Measurements from ENCODE around the gene PTPRN2. TPM values are rescaled to one million over a fixed set of nuclear protein-coding genes. Genes with fewer than 3 reads are reported as not detected.

Gene PTPRN2
- total RNA-seq, 1 experiment from 2014 or later = 2.9 TPM

DNA sequence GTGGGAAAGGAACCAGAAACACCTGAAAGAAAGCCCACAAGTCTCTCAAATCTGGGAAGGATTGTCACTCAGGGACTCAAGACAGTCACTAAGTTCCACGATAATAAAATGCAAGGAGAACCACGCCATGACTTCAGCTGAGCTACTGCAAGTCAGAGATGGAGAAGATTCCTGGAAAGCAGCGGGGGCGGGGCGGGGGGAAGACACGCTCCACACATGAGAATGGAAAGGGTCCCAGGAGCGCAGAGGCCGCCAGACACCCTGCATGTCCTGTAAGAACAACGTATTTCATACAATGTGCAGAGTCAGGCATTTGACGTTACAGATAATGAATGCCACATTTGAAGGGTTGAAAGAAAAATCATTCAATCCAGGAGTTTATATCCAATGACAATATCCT, 448.1 kb downstream of the PTPRN2 start:
- no peak for DNase-seq (ENCODE audit: extremely low read depth, low read depth)

DNA sequence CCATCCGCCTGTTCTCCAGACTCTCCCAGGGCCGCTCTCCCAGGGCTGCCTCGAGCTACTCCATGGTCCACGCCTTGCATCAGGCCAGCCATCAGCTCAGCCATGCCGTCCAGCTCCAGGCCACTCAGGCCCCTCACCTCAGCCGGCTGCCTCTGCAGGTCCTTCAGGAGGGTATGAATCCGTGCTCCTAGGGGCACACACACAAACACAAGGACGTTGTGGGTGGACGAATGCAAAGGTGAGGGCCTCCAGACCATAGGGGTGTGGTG, 449.4 kb downstream of the PTPRN2 start:
- no peak for DNase-seq (ENCODE audit: extremely low read depth, low read depth)

DNA sequence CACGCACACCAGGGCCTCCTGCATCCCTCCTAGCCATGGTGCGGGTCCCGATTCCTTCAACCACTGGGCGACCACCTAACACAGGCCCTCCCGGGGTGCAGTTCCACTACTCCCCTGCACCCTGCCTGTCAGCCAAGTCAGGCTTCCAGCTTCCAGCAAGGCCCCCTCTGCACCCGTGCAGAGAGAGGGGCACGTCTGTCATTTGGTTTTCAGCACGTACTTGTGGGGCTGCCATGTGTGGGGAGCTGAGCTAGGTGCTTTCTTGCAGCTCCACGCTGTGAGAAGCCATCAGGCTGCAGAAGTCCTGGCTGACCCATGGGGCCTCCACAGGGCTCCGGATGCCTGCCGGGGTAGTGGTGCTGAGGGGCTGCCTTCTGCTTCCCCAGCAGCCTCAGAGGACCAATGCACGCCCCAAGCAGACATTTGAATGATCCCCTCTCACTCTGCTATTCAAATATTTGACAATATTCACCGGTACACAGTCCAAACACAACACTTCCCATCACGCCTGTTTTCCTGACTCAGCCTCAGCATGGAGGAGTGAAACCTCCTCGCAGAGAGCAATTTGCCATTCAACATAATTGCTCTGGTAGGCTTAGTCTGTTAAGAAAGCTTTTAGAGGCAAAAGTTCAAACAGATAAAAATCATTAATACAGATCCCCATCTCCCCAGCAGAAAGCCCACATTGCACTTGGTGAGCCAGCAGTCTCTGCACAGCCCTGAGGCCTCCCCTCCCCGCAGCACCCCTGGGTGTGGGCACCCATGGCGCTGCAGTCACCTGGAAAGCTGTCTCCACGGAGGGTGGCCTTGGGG, 449.9 kb downstream of the PTPRN2 start:
- DNase-seq (ENCODE audit: extremely low read depth, low read depth) = no peak

DNA sequence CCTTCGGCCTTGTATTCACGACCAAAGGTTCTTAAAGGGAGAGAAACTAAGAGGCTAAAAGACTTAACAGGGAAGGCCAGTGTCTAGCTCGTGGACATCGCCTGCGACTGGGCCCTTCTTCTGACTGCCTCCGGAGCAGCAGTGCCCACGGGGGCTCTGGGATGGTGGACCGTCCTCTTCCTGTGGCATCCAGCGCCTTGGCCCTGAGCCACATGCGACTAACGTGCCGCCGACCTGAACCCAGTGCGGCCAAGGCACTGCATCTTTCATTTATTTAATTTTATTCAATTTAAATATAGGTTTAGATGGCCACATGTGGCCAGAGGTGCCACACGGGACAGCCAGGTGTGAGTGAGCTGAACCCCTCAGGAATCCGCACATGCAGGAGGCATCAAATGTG, 451.7 kb downstream of the PTPRN2 start:
- no peak for DNase-seq (ENCODE audit: extremely low read depth, low read depth)

DNA sequence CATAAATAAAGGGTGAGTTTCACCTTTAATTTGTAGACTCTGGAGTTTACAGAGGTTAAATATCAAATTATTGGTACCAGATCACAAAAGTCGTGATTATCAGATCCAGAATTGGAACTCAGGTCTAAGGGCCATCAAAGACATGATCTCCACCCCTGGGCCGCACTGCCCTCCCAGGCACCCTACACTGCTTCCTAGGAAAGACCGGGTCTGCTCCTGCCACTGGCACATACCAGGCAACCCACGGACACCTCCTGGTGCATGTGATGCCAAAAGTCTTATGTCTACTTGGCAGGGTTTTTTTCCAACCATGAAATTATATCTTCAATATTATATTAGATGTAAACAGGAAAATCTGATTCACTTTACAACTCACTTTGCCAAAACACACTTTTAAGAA, 452.8 kb downstream of the PTPRN2 start:
- no peak for DNase-seq (ENCODE audit: extremely low read depth, low read depth)

DNA sequence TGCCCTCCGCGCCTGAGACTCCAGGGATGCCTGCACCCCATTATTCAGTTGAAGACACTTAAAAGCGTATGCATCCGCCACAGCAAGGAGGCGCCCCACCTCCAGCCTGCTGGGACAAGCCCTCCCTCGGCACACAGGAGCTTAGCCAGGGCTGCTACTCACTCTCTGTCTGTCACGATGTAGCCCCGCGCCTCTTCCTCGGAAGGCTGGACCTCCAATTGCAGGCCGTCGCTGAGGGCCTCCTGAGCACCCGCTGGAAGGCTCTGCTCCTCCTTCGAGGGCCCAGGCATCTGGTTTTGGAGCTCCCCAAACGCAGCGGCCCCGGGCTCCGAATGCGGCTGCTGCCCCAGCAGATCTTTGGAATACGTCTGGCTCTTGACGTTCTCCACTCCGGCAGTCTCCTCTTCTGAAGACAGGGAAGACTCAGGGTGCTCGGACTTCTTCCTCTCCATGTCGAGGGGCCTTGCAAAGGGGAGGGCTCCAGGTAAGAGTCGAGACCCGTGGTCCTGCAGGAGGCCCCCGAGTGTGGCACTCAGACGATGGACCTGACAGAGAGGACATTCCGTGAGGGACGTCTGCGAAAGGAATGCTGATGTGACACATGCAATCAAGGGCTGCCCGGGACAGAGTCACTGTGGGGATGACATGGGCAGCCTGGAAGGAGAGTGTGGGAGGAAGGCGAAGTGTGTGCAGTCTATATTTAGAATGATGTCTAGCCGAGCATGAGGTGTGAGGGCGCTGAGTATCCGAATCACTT, 453.9 kb downstream of the PTPRN2 start:
- no peak for DNase-seq (ENCODE audit: extremely low read depth, low read depth)

DNA sequence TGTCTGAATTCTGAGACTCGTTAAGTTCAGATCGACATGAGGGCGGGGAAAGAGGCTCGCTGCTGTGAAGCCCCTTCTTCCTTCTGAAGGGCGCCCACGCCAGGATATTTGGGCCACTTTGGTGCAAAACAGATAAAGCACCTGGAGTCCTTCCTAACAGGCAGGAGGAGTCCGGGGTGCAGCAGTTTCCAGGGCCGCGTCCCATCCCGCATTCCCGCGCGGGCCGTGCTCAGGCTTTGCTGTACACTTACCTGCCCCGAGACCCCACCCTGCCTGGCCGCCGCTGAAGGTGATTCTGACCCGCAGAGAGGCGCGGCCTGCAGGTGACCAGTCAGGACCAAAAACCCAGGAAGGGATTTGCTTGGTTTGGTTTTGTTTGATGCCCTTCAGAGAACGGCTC, 454.6 kb downstream of the PTPRN2 start:
- DNase-seq (ENCODE audit: extremely low read depth, low read depth) = no peak

DNA sequence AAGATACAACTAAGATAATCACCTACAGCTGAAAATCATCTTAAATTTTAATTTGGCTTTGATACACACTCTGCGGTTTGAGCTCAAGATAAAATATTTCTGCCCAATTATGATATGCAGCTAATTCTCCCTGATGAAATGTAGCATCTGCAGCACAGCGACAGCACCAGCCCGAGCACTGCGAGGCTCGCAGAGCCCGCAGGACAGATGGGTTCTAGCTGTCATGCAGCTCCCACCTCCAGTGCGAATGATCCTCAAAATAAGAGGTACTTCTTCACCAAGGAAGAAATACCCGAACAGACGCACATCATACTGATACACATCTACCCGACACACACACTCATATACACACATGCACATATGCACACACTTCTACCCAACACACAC, 457.6 kb downstream of the PTPRN2 start:
- no peak for DNase-seq (ENCODE audit: extremely low read depth, low read depth)

DNA sequence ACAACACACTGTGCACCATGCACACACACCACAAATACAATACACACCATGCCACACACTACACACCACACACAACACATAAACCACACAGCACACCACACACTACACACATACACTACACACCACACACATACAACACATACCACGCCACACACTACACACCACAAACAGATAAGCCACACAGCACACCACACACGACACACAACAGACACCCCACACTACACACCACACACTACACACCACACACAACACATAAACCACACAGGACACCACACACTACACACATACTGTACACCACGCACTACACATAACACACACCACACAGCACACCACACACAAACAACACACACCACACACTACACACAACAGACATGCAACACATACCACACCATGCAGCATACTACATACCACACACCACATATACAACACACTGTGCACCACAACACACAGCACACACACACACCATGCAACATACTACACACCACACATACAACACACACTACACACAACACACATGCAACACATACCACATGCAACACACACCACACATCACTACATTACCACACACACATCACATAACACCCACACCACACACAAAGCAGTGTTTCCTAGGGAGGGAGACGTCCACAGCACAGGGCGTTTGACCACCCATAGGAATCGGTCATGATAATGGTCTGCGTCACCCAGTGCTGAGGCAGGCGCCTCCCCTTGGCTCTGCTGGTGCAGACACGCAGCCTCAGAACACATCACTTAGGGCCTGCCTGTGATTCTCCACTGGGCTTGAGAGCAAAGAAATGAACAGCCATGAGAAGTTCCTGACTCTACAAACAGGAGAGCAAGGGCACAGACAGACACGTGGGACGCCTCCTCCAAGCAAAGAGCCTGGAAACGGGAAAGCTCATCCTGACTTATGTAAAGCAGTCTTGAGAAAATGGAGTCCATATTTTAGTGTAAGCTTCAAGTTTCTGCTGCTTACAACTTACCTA, 458.3 kb downstream of the PTPRN2 start:
- DNase-seq (ENCODE audit: extremely low read depth, low read depth) = no peak

DNA sequence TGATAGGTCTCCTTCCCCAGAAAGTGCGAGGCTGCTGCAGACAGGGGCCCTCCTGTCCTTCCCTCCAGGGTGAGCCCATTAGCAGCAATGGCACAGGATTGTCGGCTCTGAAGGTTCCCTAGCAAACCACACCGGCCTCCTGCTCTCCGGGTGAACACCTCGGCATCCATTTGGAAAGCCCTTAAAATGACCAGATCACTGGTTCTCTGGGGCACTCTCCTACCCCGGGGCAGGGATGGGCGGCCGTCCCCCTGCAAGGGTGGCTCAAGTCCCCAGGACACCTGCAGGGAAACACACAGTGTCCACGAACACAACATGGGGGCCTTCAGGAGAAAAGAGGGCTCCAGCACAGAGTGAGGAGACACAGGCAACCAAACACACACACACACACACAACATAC, 459.1 kb downstream of the PTPRN2 start:
- no peak for DNase-seq (ENCODE audit: extremely low read depth, low read depth)

DNA sequence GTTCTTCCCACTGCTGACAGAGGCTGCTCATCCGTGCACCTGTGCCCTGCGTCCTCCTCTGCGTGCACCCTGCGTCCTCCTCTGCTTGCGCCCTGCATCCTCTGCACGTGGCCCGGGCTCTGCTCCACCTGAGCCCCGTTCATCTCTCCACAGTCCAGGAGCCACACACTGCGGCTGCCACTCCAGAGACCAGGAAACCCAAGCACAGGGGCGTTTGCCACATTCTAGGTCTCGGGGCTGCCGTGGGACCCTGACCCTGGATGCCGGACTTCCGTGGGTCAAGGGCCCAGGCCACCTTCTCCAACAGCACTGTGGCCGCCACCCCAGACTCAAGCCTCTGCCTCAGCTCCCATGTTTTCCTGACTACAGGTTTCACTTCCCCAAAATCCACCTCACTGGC, 460.4 kb downstream of the PTPRN2 start:
- no peak for DNase-seq (ENCODE audit: extremely low read depth, low read depth)

DNA sequence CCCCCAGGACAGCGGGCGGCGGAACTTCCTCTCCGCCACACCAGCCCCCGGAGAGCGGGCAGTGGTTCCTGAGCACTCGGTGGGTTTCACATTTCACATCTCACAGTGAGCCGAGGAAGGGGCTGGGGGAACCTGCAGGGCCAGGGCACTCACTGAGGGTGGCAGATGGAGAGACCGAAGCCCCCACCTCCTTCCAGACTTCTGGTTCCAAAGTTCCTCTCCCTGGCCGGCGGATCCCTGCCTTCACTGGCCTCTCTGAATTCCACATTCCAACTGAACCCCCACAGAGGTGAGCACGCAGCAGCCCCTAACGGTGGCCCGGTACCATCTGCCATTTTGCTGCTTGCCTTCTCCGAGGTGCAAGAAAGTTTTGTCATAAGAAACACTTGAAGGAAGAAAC, 461.0 kb downstream of the PTPRN2 start:
- DNase-seq (ENCODE audit: extremely low read depth, low read depth) = no peak

DNA sequence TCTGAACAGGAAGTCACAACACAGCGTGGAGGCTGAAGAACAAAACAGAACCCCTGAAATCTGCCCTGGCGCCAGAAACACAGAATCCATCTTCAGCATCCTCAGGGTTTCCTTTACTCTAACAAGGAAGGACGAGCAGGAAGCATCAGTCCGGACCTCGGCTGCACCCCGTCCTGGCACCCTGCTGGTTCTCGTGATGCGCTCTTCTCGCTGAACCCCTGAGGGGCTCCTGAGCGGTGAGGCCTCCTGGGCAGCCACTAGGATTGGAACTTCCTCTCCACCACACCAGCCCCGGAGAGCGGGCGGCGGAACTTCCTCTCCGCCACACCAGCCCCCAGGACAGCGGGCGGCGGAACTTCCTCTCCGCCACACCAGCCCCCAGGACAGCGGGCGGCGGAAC, 461.9 kb downstream of the PTPRN2 start:
- DNase-seq (ENCODE audit: extremely low read depth, low read depth) = no peak

DNA sequence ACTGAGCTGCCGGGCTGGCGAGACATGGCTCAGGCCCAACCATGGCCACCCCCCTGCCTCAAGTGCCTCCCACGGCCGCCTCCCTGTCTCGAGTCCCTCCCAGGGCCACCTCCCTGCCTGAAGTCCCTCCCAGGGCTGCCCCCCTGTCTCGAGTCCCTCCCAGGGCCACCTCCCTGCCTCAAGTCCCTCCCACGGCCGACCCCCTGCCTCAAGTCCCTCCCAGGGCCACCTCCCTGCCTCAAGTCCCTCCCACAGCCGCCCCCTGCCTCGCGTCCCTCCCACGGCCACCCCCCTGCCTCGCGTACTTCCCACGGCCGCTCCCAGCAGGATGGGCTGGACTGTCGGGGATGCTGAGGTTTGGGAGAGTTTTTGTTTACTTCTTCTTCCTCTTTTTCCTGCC, 462.5 kb downstream of the PTPRN2 start:
- DNase-seq (ENCODE audit: extremely low read depth, low read depth) = no peak

DNA sequence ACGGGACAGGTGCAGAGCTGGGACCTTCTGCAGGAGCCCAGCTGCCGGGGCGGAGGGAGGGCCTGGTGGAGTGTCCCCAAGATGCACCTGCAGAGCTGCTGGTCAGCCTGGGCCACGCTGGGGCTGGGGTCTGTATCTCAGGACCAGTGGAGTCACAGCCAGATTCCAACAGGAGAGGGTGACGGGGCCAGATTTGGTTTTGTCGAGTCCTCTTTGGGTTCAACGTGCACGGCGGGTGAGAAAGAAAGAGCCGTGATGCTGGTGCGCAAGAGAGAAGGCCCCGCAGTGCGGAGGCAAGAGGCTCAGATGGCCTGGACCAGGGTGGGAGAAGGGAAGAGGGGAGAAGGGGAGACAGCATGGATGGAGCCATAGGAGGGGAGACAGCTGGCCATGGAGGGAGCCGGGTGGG, 462.9 kb downstream of the PTPRN2 start:
- DNase-seq (ENCODE audit: extremely low read depth, low read depth) = no peak

DNA sequence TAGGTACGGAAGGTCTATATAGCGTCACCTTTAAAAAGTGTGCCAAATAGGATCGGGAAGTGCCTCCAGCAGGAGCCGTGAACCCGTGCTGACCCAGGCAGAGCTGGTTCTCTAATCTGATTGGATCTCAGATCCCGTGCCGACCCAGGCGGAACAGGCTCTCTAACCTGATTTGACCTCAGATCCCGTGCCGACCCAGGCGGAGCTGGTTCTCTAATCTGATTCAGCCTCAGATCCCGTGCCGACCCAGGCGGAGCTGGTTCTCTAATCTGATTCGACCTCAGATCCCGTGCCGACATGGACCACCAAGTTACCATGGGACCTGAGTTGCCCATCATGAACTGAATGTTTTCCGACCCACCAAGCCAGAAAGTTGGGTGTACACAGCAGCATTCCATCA, 463.9 kb downstream of the PTPRN2 start:
- DNase-seq (ENCODE audit: extremely low read depth, low read depth) = no peak

DNA sequence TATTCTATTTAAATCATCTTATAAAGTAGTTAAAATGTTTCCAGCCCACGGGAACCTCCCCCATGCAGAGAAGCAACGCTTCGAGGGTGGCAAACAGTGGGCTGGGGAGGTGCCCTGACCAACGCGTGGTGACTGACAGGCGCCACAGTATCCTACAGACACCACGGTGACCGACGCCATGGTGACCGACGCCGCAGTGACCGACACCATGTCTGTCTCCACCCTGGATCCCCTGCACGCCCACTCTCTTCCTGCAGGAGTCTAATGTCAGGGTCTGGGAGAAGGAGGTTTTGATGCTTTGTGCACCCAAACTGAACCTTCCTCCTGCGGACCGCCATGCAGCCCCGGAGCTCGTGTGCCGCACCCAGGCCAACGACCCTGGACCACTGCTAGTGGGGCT, 464.4 kb downstream of the PTPRN2 start:
- DNase-seq (ENCODE audit: extremely low read depth, low read depth) = no peak

DNA sequence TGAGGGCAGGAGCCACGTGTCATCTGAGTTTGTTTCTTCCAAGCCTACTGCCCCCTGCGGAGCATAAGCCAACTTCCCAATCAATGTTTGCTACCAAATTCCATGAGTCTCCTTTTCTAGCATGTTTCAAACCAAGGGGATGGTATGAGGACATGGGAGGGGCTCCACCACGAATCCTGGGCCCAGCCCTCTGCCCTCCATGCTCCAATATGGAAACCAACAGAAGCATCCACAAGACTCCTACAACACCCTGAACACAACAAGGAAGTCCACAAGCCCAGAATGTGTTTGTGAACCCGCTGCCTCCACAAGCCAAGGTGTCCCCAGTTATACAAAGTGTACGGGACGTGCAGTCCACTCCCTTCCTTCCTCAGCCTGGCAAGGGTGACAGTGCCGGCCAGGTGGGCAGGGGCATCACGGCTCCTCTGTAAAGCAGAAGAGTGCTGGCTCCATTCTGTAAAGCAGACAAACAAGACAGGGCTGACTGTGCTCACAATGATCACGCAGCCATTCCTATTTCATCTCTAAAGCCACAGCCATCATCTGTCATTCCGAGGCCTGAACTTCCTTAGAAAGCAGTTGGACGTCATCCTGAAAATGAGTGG, 466.1 kb downstream of the PTPRN2 start:
- no peak for DNase-seq (ENCODE audit: extremely low read depth, low read depth)

DNA sequence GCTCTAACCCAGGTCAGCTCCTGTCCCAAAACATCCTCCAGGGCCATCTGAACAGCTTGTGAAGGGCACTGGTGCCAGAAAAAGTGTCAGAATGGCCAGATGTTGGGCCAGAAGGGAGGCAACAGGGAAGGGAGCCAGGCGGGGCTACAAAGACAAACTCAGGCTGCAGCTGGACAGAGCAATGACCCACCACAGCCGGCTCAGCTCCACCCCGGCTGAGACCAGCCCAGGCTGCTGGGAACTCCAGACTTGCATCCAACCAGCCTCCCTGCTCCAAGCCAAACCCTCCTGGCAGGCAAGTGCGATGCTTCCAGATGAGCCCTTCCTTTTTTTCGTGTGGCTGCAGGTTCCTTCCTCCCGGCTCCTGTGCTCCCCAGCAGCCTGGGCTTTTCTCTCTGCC, 466.9 kb downstream of the PTPRN2 start:
- no peak for DNase-seq (ENCODE audit: extremely low read depth, low read depth)

DNA sequence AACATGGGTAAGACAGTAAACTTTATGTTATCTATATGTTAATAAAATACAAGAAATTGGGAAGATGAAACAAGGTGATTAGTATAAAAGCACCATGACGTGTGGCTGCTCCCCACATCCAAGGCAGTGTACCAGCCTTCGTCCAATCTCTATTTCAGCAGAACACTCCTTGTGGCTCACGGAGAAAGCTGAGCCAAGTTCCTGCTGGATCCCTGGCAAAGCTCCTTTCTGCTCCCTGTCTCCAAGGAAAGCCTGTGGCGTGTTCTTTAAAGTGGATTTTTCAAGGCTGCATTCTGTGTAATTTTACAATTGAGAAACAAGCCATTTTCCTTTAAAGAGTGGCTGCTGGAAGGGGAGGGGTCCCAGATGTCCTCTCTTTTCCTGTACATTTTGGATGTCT, 467.3 kb downstream of the PTPRN2 start:
- no peak for DNase-seq (ENCODE audit: extremely low read depth, low read depth)

Data from NCI-H460 (cell line).